K562 (cell line): ENCODE measurements around the gene UNC13A.

Experiments
- FOXJ3 ChIP-seq: sonication (generic); formaldehyde crosslinking; IDR thresholded peaks from 2 replicates; pipeline ENCODE4 v1.4.0; 2020; ENCODE audit warnings: mild to moderate bottlenecking, missing genetic modification reagents
- NCOR1 ChIP-seq: fragments of 450-650 bp; IDR thresholded peaks from 2 replicates; pipeline ENCODE4 v1.6.1; 2016; ENCODE audit warnings: mild to moderate bottlenecking, moderate library complexity
- NEUROD1 ChIP-seq: fragments of 150-350 bp; IDR thresholded peaks from 2 replicates; pipeline ENCODE4 v1.6.1; 2014; ENCODE audit warnings: borderline replicate concordance, low read length, low read depth; ENCODE audit not compliant: partially characterized antibody
- TF ChIP-seq, protein P1 (sequence below): sonication (generic); formaldehyde crosslinking; IDR thresholded peaks from 2 replicates; pipeline ENCODE4 v1.8.0; 2022; ENCODE audit warnings: mild to moderate bottlenecking, low read depth, missing genetic modification reagents
- TF ChIP-seq, protein P2 (sequence below), 3 experiments: IDR thresholded peaks in 2 of 3; conservative IDR thresholded peaks in 1 of 3; 2 replicates each; pipeline ENCODE4 v1.5.1; 2011 to 2012; ENCODE audit warnings: low read length in 3 of 3, mild to moderate bottlenecking in 3 of 3, control low read depth in 2 of 3, improper control_type of control experiment in 1 of 3, inconsistent platforms in 1 of 3, low read depth in 1 of 3, mixed read lengths in 1 of 3, moderate library complexity in 1 of 3; ENCODE audit not compliant: insufficient read depth in 2 of 3
- TF ChIP-seq, protein P3 (sequence below): fragments of 200-800 bp; sonication (Bioruptor generic); IDR thresholded peaks from 2 replicates; pipeline ENCODE4 v1.6.1; 2017; ENCODE audit warnings: missing genetic modification characterization, missing compliant biosample characterization

DNA sequence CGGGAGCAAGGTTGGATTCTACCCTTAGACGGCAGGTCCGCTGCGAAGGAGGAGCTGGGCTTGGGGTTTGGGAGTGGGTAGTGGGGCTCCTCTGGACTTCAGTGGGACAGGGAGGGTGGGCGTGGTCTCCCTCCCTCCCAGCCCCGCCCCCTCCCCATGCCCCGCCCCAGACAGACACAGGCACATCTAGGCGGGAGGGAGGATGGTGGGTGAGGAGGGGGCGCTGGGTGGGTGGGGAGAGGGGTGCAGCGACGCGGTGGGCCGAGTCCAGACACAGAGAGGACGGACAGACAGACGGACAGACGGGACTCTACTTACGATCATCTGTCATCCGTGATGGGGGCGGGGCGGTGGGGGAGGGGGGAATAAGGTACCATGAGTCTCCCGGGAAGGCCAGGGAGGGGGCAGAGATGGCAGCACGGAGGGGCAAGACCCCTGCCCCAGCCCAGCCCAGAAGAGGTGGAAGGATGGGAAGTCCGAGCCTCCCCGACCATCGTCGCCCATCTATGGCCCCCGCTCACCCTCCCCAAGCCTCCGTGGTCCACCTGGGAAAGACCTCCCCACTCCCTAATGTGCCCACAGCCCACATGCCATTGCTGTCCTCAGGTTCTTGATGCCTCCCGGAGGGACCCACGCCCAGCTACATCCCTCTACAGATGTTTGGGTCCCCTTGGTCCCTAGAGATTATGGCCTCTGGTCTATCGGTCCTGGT lies 64.8 kb downstream of the UNC13A start:
- no peak for TF ChIP-seq NEUROD1
- TF ChIP-seq, protein P1, sequence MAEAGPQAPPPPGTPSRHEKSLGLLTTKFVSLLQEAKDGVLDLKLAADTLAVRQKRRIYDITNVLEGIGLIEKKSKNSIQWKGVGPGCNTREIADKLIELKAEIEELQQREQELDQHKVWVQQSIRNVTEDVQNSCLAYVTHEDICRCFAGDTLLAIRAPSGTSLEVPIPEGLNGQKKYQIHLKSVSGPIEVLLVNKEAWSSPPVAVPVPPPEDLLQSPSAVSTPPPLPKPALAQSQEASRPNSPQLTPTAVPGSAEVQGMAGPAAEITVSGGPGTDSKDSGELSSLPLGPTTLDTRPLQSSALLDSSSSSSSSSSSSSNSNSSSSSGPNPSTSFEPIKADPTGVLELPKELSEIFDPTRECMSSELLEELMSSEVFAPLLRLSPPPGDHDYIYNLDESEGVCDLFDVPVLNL (CRISPR knock-in tag) = no peak
- TF ChIP-seq, protein P2, sequence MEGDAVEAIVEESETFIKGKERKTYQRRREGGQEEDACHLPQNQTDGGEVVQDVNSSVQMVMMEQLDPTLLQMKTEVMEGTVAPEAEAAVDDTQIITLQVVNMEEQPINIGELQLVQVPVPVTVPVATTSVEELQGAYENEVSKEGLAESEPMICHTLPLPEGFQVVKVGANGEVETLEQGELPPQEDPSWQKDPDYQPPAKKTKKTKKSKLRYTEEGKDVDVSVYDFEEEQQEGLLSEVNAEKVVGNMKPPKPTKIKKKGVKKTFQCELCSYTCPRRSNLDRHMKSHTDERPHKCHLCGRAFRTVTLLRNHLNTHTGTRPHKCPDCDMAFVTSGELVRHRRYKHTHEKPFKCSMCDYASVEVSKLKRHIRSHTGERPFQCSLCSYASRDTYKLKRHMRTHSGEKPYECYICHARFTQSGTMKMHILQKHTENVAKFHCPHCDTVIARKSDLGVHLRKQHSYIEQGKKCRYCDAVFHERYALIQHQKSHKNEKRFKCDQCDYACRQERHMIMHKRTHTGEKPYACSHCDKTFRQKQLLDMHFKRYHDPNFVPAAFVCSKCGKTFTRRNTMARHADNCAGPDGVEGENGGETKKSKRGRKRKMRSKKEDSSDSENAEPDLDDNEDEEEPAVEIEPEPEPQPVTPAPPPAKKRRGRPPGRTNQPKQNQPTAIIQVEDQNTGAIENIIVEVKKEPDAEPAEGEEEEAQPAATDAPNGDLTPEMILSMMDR (IDR thresholded peaks at IDR 0.05 in 2 of 3, conservative IDR thresholded peaks at IDR 0.05 in 1 of 3; ENCODE audit: insufficient read depth in 2 of 3, low read depth in 1 of 3, low read length in 3 of 3) = no peak
- TF ChIP-seq, protein P3, sequence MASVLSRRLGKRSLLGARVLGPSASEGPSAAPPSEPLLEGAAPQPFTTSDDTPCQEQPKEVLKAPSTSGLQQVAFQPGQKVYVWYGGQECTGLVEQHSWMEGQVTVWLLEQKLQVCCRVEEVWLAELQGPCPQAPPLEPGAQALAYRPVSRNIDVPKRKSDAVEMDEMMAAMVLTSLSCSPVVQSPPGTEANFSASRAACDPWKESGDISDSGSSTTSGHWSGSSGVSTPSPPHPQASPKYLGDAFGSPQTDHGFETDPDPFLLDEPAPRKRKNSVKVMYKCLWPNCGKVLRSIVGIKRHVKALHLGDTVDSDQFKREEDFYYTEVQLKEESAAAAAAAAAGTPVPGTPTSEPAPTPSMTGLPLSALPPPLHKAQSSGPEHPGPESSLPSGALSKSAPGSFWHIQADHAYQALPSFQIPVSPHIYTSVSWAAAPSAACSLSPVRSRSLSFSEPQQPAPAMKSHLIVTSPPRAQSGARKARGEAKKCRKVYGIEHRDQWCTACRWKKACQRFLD = no peak
- TF ChIP-seq FOXJ3 (CRISPR knock-in tag) = no peak
- TF ChIP-seq NCOR1 = no peak
